Epidermal melanocyte (primary cell): ENCODE measurements around the gene ZNRF3.
A peak's percentile ranks its signal among the peaks of the same experiment; 100 is the strongest.
"Not testable (repeated sequence)": the region's sequence is repeated elsewhere in the genome, so short reads cannot be mapped to it uniquely, and the experiment has no call there.

Experiments used
- DNase-seq: peaks from one replicate; pipeline ENCODE4 v3.0.0; 2011; ENCODE audit warnings: low spot score; ENCODE audit not compliant: insufficient read length

The ZNRF3 gene

GRCh38 chr22:29032014-29032475 lies 148.7 kb downstream of the ZNRF3 start:
- no peak for DNase-seq

GRCh38 chr22:29032584-29032983 lies 149.2 kb downstream of the ZNRF3 start:
- DNase-seq, result no peak

GRCh38 chr22:29037340-29037932 lies 154.1 kb downstream of the ZNRF3 start:
- no peak for DNase-seq

- DNase-seq, result no peak
Measured at GRCh38 chr22:29039148-29039547, 155.8 kb downstream of the ZNRF3 start.

- not testable (repeated sequence) for DNase-seq
Measured at GRCh38 chr22:29039684-29040083, 156.3 kb downstream of the ZNRF3 start.

- peak; percentile 69 for DNase-seq
Measured at GRCh38 chr22:29040385-29041275, 157.3 kb downstream of the ZNRF3 start.

- no peak for DNase-seq
Measured at GRCh38 chr22:29041408-29041807, 158.0 kb downstream of the ZNRF3 start.

- no peak for DNase-seq
Measured at GRCh38 chr22:29043906-29044575, 160.7 kb downstream of the ZNRF3 start.

GRCh38 chr22:29044657-29045176 lies 161.3 kb downstream of the ZNRF3 start:
- no peak for DNase-seq

GRCh38 chr22:29048822-29049654 lies 165.7 kb downstream of the ZNRF3 start:
- no peak for DNase-seq

- no peak for DNase-seq
Measured at GRCh38 chr22:29049655-29050263, 166.4 kb downstream of the ZNRF3 start.

- DNase-seq, result no peak
Measured at GRCh38 chr22:29050457-29050856, 167.1 kb downstream of the ZNRF3 start.

- DNase-seq, result no peak
Measured at GRCh38 chr22:29053048-29053702, 169.8 kb downstream of the ZNRF3 start.

- DNase-seq, result no peak
Measured at GRCh38 chr22:29054251-29054767, 170.9 kb downstream of the ZNRF3 start.

GRCh38 chr22:29055192-29055830 lies 171.9 kb downstream of the ZNRF3 start:
- no peak for DNase-seq

- DNase-seq, result no peak
Measured at GRCh38 chr22:29056472-29056871, 173.1 kb downstream of the ZNRF3 start.

- DNase-seq, result no peak
Measured at GRCh38 chr22:29060251-29060869, 177.0 kb downstream of the ZNRF3 start.

- no peak for DNase-seq
Measured at GRCh38 chr22:29060931-29061330, 177.6 kb downstream of the ZNRF3 start.

GRCh38 chr22:29061773-29062172 lies 178.4 kb downstream of the ZNRF3 start, which contains the start of gene C22orf31:
TSS of gene C22orf31 (minus strand) at chr22:29061831. CDS start at chr22:29061792, 39 bp downstream.
- DNase-seq, result no peak
